Measurements from ENCODE around the gene MSGN1. TPM values are rescaled to one million over a fixed set of nuclear protein-coding genes. Genes with fewer than 3 reads are reported as not detected.

The MSGN1 gene
- total RNA-seq, 3 donors from 2014 or later = not detected

- Mint-ChIP-seq H3K4me3 (no peak overlapping the region), H3K4me1 (ENCODE audit: low read depth) (no peaks in the 10 kb centered on the region), H3K9me3 (no peaks in the 10 kb centered on the region), H3K36me3 (ENCODE audit: insufficient read depth) (no peaks in the 10 kb centered on the region), H3K27me3 (ENCODE audit: low read depth) (peaks cover 8% of the 10 kb centered on the region)
- no peak for ATAC-seq
- no peak for DNase-seq
These were observed 17.9 kb upstream of the MSGN1 start for GRCh38 chr2:17798338-17798737.

- H3K4me3 Mint-ChIP-seq = no peak overlapping the region
- DNase-seq = no peak
- no peaks in the 10 kb centered on the region for H3K4me1 Mint-ChIP-seq (ENCODE audit: low read depth)
- peaks cover 8% of the 10 kb centered on the region for H3K27me3 Mint-ChIP-seq (ENCODE audit: low read depth)
- H3K36me3 Mint-ChIP-seq (ENCODE audit: insufficient read depth) = no peaks in the 10 kb centered on the region
- ATAC-seq = no peak
- H3K9me3 Mint-ChIP-seq = no peaks in the 10 kb centered on the region
These were observed 16.7 kb upstream of the MSGN1 start for GRCh38 chr2:17799301-17800120.

GRCh38 chr2:17800219-17800618 lies 16.0 kb upstream of the MSGN1 start:
- H3K4me1 Mint-ChIP-seq (ENCODE audit: low read depth) = no peaks in the 10 kb centered on the region
- DNase-seq (no peak), ATAC-seq (no peak)
- no peaks in the 10 kb centered on the region for H3K36me3 Mint-ChIP-seq (ENCODE audit: insufficient read depth)
- H3K4me3 Mint-ChIP-seq = no peak overlapping the region
- H3K9me3 Mint-ChIP-seq = no peaks in the 10 kb centered on the region
- peaks cover 6% of the 10 kb centered on the region for H3K27me3 Mint-ChIP-seq (ENCODE audit: low read depth)

GRCh38 chr2:17800693-17801458 lies 15.4 kb upstream of the MSGN1 start:
- Mint-ChIP-seq H3K9me3 (no peaks in the 10 kb centered on the region), H3K36me3 (ENCODE audit: insufficient read depth) (no peaks in the 10 kb centered on the region), H3K27me3 (ENCODE audit: low read depth) (peaks cover 2% of the 10 kb centered on the region), H3K4me3 (no peak overlapping the region), H3K4me1 (ENCODE audit: low read depth) (no peaks in the 10 kb centered on the region)
- DNase-seq (no peak), ATAC-seq (no peak)

GRCh38 chr2:17803497-17803896 lies 12.8 kb upstream of the MSGN1 start:
- ATAC-seq (no peak), DNase-seq (no peak)
- Mint-ChIP-seq H3K27me3 (ENCODE audit: low read depth) (no peaks in the 10 kb centered on the region), H3K4me3 (no peak overlapping the region), H3K4me1 (ENCODE audit: low read depth) (no peaks in the 10 kb centered on the region), H3K36me3 (ENCODE audit: insufficient read depth) (no peaks in the 10 kb centered on the region), H3K9me3 (no peaks in the 10 kb centered on the region)

GRCh38 chr2:17804358-17804757 lies 11.9 kb upstream of the MSGN1 start:
- Mint-ChIP-seq H3K4me1 (ENCODE audit: low read depth) (no peaks in the 10 kb centered on the region), H3K9me3 (no peaks in the 10 kb centered on the region), H3K36me3 (ENCODE audit: insufficient read depth) (no peaks in the 10 kb centered on the region), H3K27me3 (ENCODE audit: low read depth) (peaks cover 1% of the 10 kb centered on the region), H3K4me3 (no peak overlapping the region)
- no peak for DNase-seq
- ATAC-seq = no peak

- Mint-ChIP-seq H3K9me3 (no peaks in the 10 kb centered on the region), H3K27me3 (ENCODE audit: low read depth) (peaks cover 4% of the 10 kb centered on the region), H3K4me3 (no peak overlapping the region), H3K4me1 (ENCODE audit: low read depth) (no peaks in the 10 kb centered on the region), H3K36me3 (ENCODE audit: insufficient read depth) (no peaks in the 10 kb centered on the region)
- DNase-seq (no peak), ATAC-seq (no peak)
These were observed 11.1 kb upstream of the MSGN1 start for GRCh38 chr2:17805166-17805565.

- Mint-ChIP-seq H3K4me1 (ENCODE audit: low read depth) (no peaks in the 10 kb centered on the region), H3K36me3 (ENCODE audit: insufficient read depth) (no peaks in the 10 kb centered on the region), H3K4me3 (no peak overlapping the region), H3K27me3 (ENCODE audit: low read depth) (peaks cover 4% of the 10 kb centered on the region), H3K9me3 (no peaks in the 10 kb centered on the region)
- DNase-seq (no peak), ATAC-seq (no peak)
These were observed 10.4 kb upstream of the MSGN1 start for GRCh38 chr2:17805717-17806363.

- DNase-seq = no peak
- peaks cover 9% of the 10 kb centered on the region for H3K27me3 Mint-ChIP-seq (ENCODE audit: low read depth)
- no peaks in the 10 kb centered on the region for H3K9me3 Mint-ChIP-seq
- H3K4me3 Mint-ChIP-seq = no peak overlapping the region
- no peak for ATAC-seq
- H3K4me1 Mint-ChIP-seq (ENCODE audit: low read depth) = no peaks in the 10 kb centered on the region
- no peaks in the 10 kb centered on the region for H3K36me3 Mint-ChIP-seq (ENCODE audit: insufficient read depth)
These were observed 3.1 kb upstream of the MSGN1 start for GRCh38 chr2:17813010-17813741.

- ATAC-seq (no peak), DNase-seq (no peak)
- peaks cover 9% of the 10 kb centered on the region for H3K27me3 Mint-ChIP-seq (ENCODE audit: low read depth)
- H3K36me3 Mint-ChIP-seq (ENCODE audit: insufficient read depth) = no peaks in the 10 kb centered on the region
- no peaks in the 10 kb centered on the region for H3K4me1 Mint-ChIP-seq (ENCODE audit: low read depth)
- no peak overlapping the region for H3K4me3 Mint-ChIP-seq
- no peaks in the 10 kb centered on the region for H3K9me3 Mint-ChIP-seq
These were observed 2.4 kb upstream of the MSGN1 start for GRCh38 chr2:17813742-17814473.

GRCh38 chr2:17814601-17815000 lies 1.7 kb upstream of the MSGN1 start:
- ATAC-seq = no peak
- Mint-ChIP-seq H3K4me1 (ENCODE audit: low read depth) (no peaks in the 10 kb centered on the region), H3K4me3 (no peak overlapping the region), H3K27me3 (ENCODE audit: low read depth) (peaks cover 5% of the 10 kb centered on the region), H3K36me3 (ENCODE audit: insufficient read depth) (no peaks in the 10 kb centered on the region), H3K9me3 (no peaks in the 10 kb centered on the region)
- no peak for DNase-seq

- ATAC-seq (no peak), DNase-seq (no peak)
- Mint-ChIP-seq H3K4me3 (no peak overlapping the region), H3K27me3 (ENCODE audit: low read depth) (peaks cover 5% of the 10 kb centered on the region), H3K9me3 (no peaks in the 10 kb centered on the region), H3K4me1 (ENCODE audit: low read depth) (no peaks in the 10 kb centered on the region), H3K36me3 (ENCODE audit: insufficient read depth) (no peaks in the 10 kb centered on the region)
These were observed 634 bp upstream of the MSGN1 start for GRCh38 chr2:17815468-17816184.

- Mint-ChIP-seq H3K4me3 (no peak overlapping the region), H3K36me3 (ENCODE audit: insufficient read depth) (no peaks in the 10 kb centered on the region), H3K4me1 (ENCODE audit: low read depth) (peaks cover 3% of the 10 kb centered on the region), H3K27me3 (ENCODE audit: low read depth) (peaks cover 5% of the 10 kb centered on the region), H3K9me3 (no peaks in the 10 kb centered on the region)
- DNase-seq (no peak), ATAC-seq (no peak)
These were observed 2.1 kb downstream of the MSGN1 start for GRCh38 chr2:17818235-17818815.

Measured in activated T-cell treated with anti-CD3 and anti-CD28 coated beads, Interleukin-2, amount 50 U/mL, for 4 hours (primary cell).